GM11168 (cell line): ENCODE measurements around the gene CEP55.

Source experiments
- in situ Hi-C: fragments of 300-500 bp; cut with MboI; formaldehyde crosslinking; loops from one replicate; pipeline ENCODE4 v1.12.0; 2022; ENCODE audit warnings: low sequenced_read_pairs; ENCODE audit not compliant: unreplicated experiment

Gene CEP55

GRCh38 chr10:93468461-93469213 lies 27.8 kb upstream of the CEP55 start:
- in situ Hi-C loops = no loop called here

- in situ Hi-C loops = no loop called here
These were observed 27.0 kb upstream of the CEP55 start for GRCh38 chr10:93469454-93469853.

- in situ Hi-C loops = no loop called here
These were observed 25.2 kb upstream of the CEP55 start for GRCh38 chr10:93471110-93471651.

- in situ Hi-C loops = no loop called here
These were observed 23.3 kb upstream of the CEP55 start for GRCh38 chr10:93473161-93473560.

- in situ Hi-C loops = no loop called here
These were observed 22.5 kb upstream of the CEP55 start for GRCh38 chr10:93473804-93474472.

- in situ Hi-C loops = loop anchor here (25.0 kb wide), 1 partner anchor 388 kb away; no protein-coding TSS in a partner anchor
These were observed 21.2 kb upstream of the CEP55 start for GRCh38 chr10:93475227-93475626.

GRCh38 chr10:93475871-93476270 lies 20.5 kb upstream of the CEP55 start:
- in situ Hi-C loops = loop anchor here (25.0 kb wide), 1 partner anchor 389 kb away; no protein-coding TSS in a partner anchor

GRCh38 chr10:93476756-93477155 lies 19.7 kb upstream of the CEP55 start:
- in situ Hi-C loops = loop anchor here (25.0 kb wide), 1 partner anchor 389 kb away; no protein-coding TSS in a partner anchor

- in situ Hi-C loops = loop anchor here (25.0 kb wide), 1 partner anchor 392 kb away; no protein-coding TSS in a partner anchor
These were observed 17.5 kb upstream of the CEP55 start for GRCh38 chr10:93478873-93479272.

- in situ Hi-C loops = loop anchor here (5.0 to 25.0 kb wide), 2 partner anchors 104 to 394 kb away; no protein-coding TSS in a partner anchor
These were observed 14.7 kb upstream of the CEP55 start for GRCh38 chr10:93481637-93482144.

- in situ Hi-C loops = loop anchor here (5.0 to 25.0 kb wide), 2 partner anchors 105 to 395 kb away; no protein-coding TSS in a partner anchor
These were observed 14.1 kb upstream of the CEP55 start, which contains the start of gene MYOF for GRCh38 chr10:93482145-93482834. TSS of gene MYOF (minus strand) at chr10:93482334. CDS start at chr10:93482194, 140 bp downstream.

GRCh38 chr10:93485690-93486089 lies 10.7 kb upstream of the CEP55 start:
- in situ Hi-C loops = loop anchor here (25.0 kb wide), 1 partner anchor 398 kb away; no protein-coding TSS in a partner anchor

- in situ Hi-C loops = loop anchor here (25.0 kb wide), 1 partner anchor 402 kb away; no protein-coding TSS in a partner anchor
These were observed 7.4 kb upstream of the CEP55 start for GRCh38 chr10:93488956-93489528.

- in situ Hi-C loops = loop anchor here (25.0 kb wide), 1 partner anchor 404 kb away; no protein-coding TSS in a partner anchor
These were observed 4.8 kb upstream of the CEP55 start for GRCh38 chr10:93491602-93492121.

- in situ Hi-C loops = loop anchor here (25.0 kb wide), 1 partner anchor 406 kb away; no protein-coding TSS in a partner anchor
These were observed 3.2 kb upstream of the CEP55 start for GRCh38 chr10:93493162-93493561.

- in situ Hi-C loops = loop anchor here (25.0 kb wide), 1 partner anchor 407 kb away; no protein-coding TSS in a partner anchor
These were observed 1.9 kb upstream of the CEP55 start for GRCh38 chr10:93494494-93494893.

GRCh38 chr10:93495654-93496321 lies 624 bp upstream of the CEP55 start:
- in situ Hi-C loops = loop anchor here (25.0 kb wide), 1 partner anchor 408 kb away; no protein-coding TSS in a partner anchor

GRCh38 chr10:93498166-93498565 lies 1.8 kb downstream of the CEP55 start:
- in situ Hi-C loops = loop anchor here (25.0 kb wide), 1 partner anchor 411 kb away; no protein-coding TSS in a partner anchor
